Neural crest cell (in vitro differentiated cells): Measurements from ENCODE around the gene C1orf146. TPM values are rescaled to one million over a fixed set of nuclear protein-coding genes. Genes with fewer than 3 reads are reported as not detected.

ENCODE experiments used
- DNase-seq: peaks from one replicate; pipeline ENCODE4 v3.0.0; 2021; ENCODE audit warnings: low read depth, mixed read lengths, low spot score
- H3K27ac Mint-ChIP-seq: one replicate; pipeline ENCODE4 v1.8.0; 2021; ENCODE audit warnings: mild to moderate bottlenecking, mixed read lengths; ENCODE audit not compliant: unreplicated experiment
- H3K27me3 Mint-ChIP-seq: 2 replicates; pipeline ENCODE4 v1.8.0; 2021; ENCODE audit warnings: low read depth, mild to moderate bottlenecking, mixed read lengths
- H3K36me3 Mint-ChIP-seq: 2 replicates; pipeline ENCODE4 v1.8.0; 2021; ENCODE audit warnings: low read depth, mild to moderate bottlenecking, mixed read lengths
- H3K4me1 Mint-ChIP-seq: 2 replicates; pipeline ENCODE4 v1.8.0; 2021; ENCODE audit warnings: mixed read lengths
- H3K4me3 Mint-ChIP-seq: one replicate; pipeline ENCODE4 v1.8.0; 2021; ENCODE audit warnings: mild to moderate bottlenecking, mixed read lengths
- H3K9me3 Mint-ChIP-seq: 2 replicates; pipeline ENCODE4 v1.8.0; 2021; ENCODE audit warnings: mixed read lengths
- total RNA-seq: library from RNA; stranded (reverse); gene quantifications from 2 replicates; pipeline ENCODE4 v1.2.1, GENCODE V29; 2021
- TF ChIP-seq, protein P1 (sequence below): fragments of 200-600 bp; sonication (generic); conservative IDR thresholded peaks from 2 replicates; pipeline ENCODE4 v1.5.0; 2021; ENCODE audit warnings: antibody characterized with exemption, mild to moderate bottlenecking

The C1orf146 gene
- total RNA-seq, 1 donor from 2014 or later = not detected

DNA sequence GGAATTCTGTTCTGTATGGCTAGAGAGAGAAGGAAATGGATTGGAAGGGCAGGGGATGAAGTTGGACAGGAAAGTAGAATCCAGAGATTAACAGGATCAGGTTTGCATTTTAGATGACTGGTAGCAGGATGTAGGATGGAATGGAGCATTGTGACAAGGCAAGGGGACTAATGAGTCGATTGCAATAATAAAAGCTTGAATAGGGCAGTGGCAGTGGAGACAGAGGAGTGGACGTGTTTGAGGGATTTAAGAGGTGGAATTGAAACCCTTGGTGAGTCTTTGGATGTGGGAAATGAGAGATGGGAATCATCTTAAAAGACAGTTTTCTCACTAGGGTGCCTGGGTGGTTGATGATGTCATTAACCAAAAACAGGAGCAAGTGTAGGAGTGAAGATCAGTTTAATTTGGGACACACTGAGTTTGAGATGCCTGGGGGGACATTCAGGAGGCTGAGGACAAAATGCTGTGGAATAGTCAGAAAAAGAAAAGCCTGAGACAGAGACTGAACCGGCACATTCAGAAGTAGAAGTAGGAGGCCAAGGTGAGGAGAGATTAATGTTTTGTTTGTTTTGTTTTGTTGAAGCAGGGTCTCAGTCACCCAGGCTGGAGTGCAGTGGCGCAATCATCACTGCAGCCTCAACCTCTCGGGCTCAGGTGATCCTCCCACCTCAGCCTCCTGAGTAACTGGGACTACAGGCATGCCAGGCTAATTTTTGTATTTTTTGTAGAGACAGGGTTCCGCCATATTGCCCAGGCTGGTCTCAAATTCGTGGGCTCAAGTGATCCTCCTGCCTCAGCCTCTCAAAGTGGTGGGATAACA is 29.1 kb upstream of the C1orf146 start:
- Mint-ChIP-seq H3K27ac (no peak overlapping the region), H3K4me1 (no peaks in the 10 kb centered on the region), H3K27me3 (no peaks in the 10 kb centered on the region), H3K9me3 (no peaks in the 10 kb centered on the region), H3K4me3 (no peak overlapping the region), H3K36me3 (no peaks in the 10 kb centered on the region)
- no peak for DNase-seq
- TF ChIP-seq, protein P1, sequence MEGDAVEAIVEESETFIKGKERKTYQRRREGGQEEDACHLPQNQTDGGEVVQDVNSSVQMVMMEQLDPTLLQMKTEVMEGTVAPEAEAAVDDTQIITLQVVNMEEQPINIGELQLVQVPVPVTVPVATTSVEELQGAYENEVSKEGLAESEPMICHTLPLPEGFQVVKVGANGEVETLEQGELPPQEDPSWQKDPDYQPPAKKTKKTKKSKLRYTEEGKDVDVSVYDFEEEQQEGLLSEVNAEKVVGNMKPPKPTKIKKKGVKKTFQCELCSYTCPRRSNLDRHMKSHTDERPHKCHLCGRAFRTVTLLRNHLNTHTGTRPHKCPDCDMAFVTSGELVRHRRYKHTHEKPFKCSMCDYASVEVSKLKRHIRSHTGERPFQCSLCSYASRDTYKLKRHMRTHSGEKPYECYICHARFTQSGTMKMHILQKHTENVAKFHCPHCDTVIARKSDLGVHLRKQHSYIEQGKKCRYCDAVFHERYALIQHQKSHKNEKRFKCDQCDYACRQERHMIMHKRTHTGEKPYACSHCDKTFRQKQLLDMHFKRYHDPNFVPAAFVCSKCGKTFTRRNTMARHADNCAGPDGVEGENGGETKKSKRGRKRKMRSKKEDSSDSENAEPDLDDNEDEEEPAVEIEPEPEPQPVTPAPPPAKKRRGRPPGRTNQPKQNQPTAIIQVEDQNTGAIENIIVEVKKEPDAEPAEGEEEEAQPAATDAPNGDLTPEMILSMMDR = no peak

DNA sequence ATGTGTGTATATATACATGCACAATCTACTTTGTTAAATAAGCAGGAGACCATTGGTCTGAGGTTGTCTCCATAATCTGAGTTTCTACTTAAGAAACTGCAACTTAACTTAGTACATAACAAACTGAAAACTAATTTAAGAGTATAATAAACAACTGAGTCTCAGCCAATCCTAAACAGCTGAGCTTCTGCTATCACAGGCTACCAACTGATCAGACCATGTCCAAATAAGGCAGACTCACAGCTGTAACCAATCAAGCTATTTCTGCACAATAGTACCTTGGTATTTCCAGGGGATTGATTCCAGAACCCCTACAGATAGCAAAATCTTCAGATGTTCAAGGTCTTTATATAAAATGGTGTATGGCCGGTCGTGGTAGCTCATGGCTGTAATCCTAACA is 26.0 kb upstream of the C1orf146 start:
- Mint-ChIP-seq H3K27me3 (no peaks in the 10 kb centered on the region), H3K9me3 (no peaks in the 10 kb centered on the region), H3K4me3 (no peak overlapping the region), H3K36me3 (no peaks in the 10 kb centered on the region), H3K27ac (no peak overlapping the region), H3K4me1 (no peaks in the 10 kb centered on the region)
- DNase-seq = no peak
- TF ChIP-seq, protein P1 = no peak

DNA sequence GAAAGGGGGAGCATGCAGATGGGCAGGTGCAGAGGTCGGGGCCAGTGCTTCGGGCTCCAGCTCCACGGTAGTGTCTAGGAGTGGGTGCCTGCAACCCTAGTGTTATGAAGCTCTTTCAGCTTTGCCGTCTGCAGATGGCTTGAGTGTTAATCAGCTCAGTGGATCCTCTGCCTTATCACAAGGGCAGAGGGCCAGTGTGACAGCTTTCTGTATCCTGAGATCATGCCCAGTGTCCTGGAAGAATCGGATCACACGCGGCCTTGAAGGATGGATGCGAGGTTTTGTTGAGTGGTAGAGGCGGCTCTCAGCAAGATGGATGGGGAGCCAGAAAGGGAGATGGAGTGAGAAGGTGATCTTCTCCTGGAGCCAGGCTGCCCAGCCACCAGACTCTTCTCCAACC is 25.5 kb upstream of the C1orf146 start:
- H3K4me1 Mint-ChIP-seq = no peaks in the 10 kb centered on the region

DNA sequence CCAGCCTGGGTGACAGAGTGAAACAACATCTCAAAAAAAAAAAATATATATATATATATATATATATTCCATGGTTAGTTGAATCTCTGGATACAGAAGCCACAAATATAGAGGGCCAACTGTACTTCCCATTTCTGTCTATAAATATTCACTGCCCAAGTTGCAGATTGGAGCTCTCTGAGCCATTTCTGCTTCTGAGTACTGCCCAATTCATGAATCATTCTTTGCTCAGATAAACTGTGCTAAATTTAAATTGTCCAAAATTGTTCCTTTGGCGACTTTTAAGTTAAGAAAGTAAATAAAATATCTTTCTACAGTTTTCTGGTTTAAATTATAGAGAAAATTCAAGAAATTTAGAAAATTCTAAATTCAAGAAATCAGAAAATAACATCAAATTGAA is 23.2 kb upstream of the C1orf146 start:
- no peaks in the 10 kb centered on the region for H3K9me3 Mint-ChIP-seq
- H3K4me1 Mint-ChIP-seq = no peaks in the 10 kb centered on the region
- no peak overlapping the region for H3K4me3 Mint-ChIP-seq

More for the DNA sequence above, 25.5 kb upstream of the C1orf146 start:
- no peak overlapping the region for H3K27ac Mint-ChIP-seq
- H3K4me3 Mint-ChIP-seq = no peak overlapping the region
- TF ChIP-seq, protein P1 = no peak
- no peaks in the 10 kb centered on the region for H3K36me3 Mint-ChIP-seq
- no peaks in the 10 kb centered on the region for H3K27me3 Mint-ChIP-seq
- no peak for DNase-seq
- H3K9me3 Mint-ChIP-seq = no peaks in the 10 kb centered on the region

DNA sequence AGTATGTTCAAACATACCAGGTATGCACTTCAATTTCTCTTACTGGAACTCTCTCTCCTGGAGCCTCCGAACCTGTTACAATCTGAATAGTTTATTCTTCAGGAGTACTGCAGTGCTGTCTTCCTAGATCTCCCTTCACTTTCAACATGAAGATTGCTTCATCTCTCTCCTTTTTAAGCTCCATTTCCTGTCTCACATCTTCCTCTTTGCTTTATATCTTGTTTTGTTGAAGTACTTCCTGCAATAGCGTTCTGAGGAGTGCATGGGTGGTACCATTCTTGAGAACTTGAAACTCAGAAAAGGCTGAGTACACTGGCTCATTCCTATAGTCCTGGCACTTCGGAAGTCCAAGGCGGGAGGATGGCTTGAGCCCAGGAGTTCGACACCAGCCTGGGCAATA is 15.7 kb upstream of the C1orf146 start:
- Mint-ChIP-seq H3K4me1 (no peaks in the 10 kb centered on the region), H3K27me3 (no peaks in the 10 kb centered on the region), H3K27ac (no peak overlapping the region), H3K9me3 (peaks cover 5% of the 10 kb centered on the region), H3K4me3 (no peak overlapping the region), H3K36me3 (peaks cover 3% of the 10 kb centered on the region)
- no peak for DNase-seq
- TF ChIP-seq, protein P1 = no peak

More for the DNA sequence above, 23.2 kb upstream of the C1orf146 start:
- TF ChIP-seq, protein P1 = no peak
- DNase-seq = no peak
- Mint-ChIP-seq H3K27ac (no peak overlapping the region), H3K27me3 (no peaks in the 10 kb centered on the region), H3K36me3 (no peaks in the 10 kb centered on the region)
